GM12873 (cell line): Measurements from ENCODE around the gene NIPBL.

Source experiments
- CTCF ChIP-seq: IDR thresholded peaks from 2 replicates; pipeline ENCODE4 v1.5.1; 2012; ENCODE audit warnings: low read depth, mild to moderate bottlenecking, moderate library complexity, low read length, control low read depth; ENCODE audit not compliant: insufficient read depth; ENCODE audit errors: missing control alignments

Gene NIPBL

GRCh38 chr5:37028910-37029309 lies 152.3 kb downstream of the NIPBL start:
- TF ChIP-seq CTCF = no peak

- TF ChIP-seq CTCF = no peak
Measured at GRCh38 chr5:37029436-37029835, 152.9 kb downstream of the NIPBL start.

- no peak for TF ChIP-seq CTCF
Measured at GRCh38 chr5:37034955-37035354, 158.4 kb downstream of the NIPBL start.

- TF ChIP-seq CTCF = no peak
Measured at GRCh38 chr5:37037840-37038239, 161.3 kb downstream of the NIPBL start.

- no peak for TF ChIP-seq CTCF
Measured at GRCh38 chr5:37039824-37040223, 163.3 kb downstream of the NIPBL start.

GRCh38 chr5:37043693-37044092 lies 167.1 kb downstream of the NIPBL start:
- peak; percentile 38 for TF ChIP-seq CTCF

- no peak for TF ChIP-seq CTCF
Measured at GRCh38 chr5:37044120-37044519, 167.6 kb downstream of the NIPBL start.

GRCh38 chr5:37045703-37046102 lies 169.1 kb downstream of the NIPBL start:
- TF ChIP-seq CTCF = no peak
